Adrenal gland (tissue), 5 donors: ENCODE data around the gene KLF9.

ENCODE experiments used
- CTCF ChIP-seq, 6 experiments: fragments of 450-650 bp in 4 of 6; fragments of 200-600 bp in 2 of 6; sonication (generic) in 1 of 6; IDR thresholded peaks; 1 replicate in 5 of 6; 2 replicates in 1 of 6; pipeline versions ENCODE4 v1.5.1 to v1.8.0; 2016 to 2021; ENCODE audit warnings: antibody characterized with exemption in 6 of 6, mild to moderate bottlenecking in 2 of 6, moderate library complexity in 1 of 6
- POLR2A ChIP-seq, 2 donors: fragments of 450-650 bp; IDR thresholded peaks; one replicate each; pipeline ENCODE4 v1.6.1; 2017; ENCODE audit warnings: antibody characterized with exemption in 2 of 2, mild to moderate bottlenecking in 2 of 2, moderate library complexity in 1 of 2
- donor health status: DM: no; HTN: no; CAD: no.

- TF ChIP-seq CTCF (IDR thresholded peaks at IDR 0.05), result no peak
- no peak for TF ChIP-seq POLR2A (IDR thresholded peaks at IDR 0.05)
Measured at GRCh38 chr9:70449461-70449860, 35.0 kb upstream of the KLF9 start.
